B cell (primary cell): ENCODE data around the gene CHMP5.

Source experiments
- CTCF ChIP-seq: fragments of 200-600 bp; IDR thresholded peaks from one replicate; pipeline ENCODE4 v1.8.0; 2022; ENCODE audit warnings: antibody characterized with exemption, mild to moderate bottlenecking
- EZH2 ChIP-seq: IDR thresholded peaks from 2 replicates; pipeline ENCODE4 v1.6.1; 2012; ENCODE audit warnings: borderline replicate concordance, low read depth, mild to moderate bottlenecking, moderate library complexity, low read length; ENCODE audit not compliant: insufficient read depth, poor library complexity, severe bottlenecking

GRCh38 chr9:33267151-33267767, 2.4 kb downstream of the CHMP5 start:
- TF ChIP-seq EZH2 (no peak), CTCF (no peak)
